Natural killer cell (primary cell): ENCODE data around the gene GPRIN3. TPM values are rescaled to one million over a fixed set of nuclear protein-coding genes. Genes with fewer than 3 reads are reported as not detected.

ENCODE experiments used
- ATAC-seq, 3 donors: fragments of 150-1000 bp in 2 of 3; fragments of 200-7000 bp in 1 of 3; cut with Tn5 transposase; 1 replicate in 1 of 3; 2 replicates in 2 of 3; pipeline ENCODE4 v1.10.0; 2021; ENCODE audit warnings: mild to moderate bottlenecking in 2 of 3, moderate library complexity in 2 of 3
- DNase-seq, 2 donors: peaks; one replicate each; pipeline versions ENCODE4 v3.0.0 to v3.0.0-alpha.2; 2013 to 2021; ENCODE audit warnings: mixed read lengths in 1 of 2
- H3K27ac ChIP-seq: one replicate; pipeline ENCODE4 v1.5.1; 2013; ENCODE audit warnings: mild to moderate bottlenecking, low read length
- H3K27me3 ChIP-seq: one replicate; pipeline ENCODE4 v1.6.1; 2013; ENCODE audit warnings: low read length; ENCODE audit not compliant: control insufficient read depth, insufficient read depth
- H3K36me3 ChIP-seq: one replicate; pipeline ENCODE4 v1.6.1; 2013; ENCODE audit warnings: low read length; ENCODE audit not compliant: control insufficient read depth, insufficient read depth
- H3K4me1 ChIP-seq: one replicate; pipeline ENCODE4 v1.6.1; 2013; ENCODE audit warnings: low read length; ENCODE audit not compliant: control insufficient read depth, insufficient read depth
- H3K4me3 ChIP-seq: one replicate; pipeline ENCODE4 v1.5.1; 2013; ENCODE audit warnings: low read length
- H3K9me3 ChIP-seq: one replicate; pipeline ENCODE4 v1.6.1; 2013; ENCODE audit warnings: low read length; ENCODE audit not compliant: control insufficient read depth, insufficient read depth
- H3K27ac Mint-ChIP-seq, 2 donors: one replicate each; pipeline ENCODE4 v1.8.0; 2022; ENCODE audit warnings: mild to moderate bottlenecking in 2 of 2, mixed read lengths in 2 of 2, moderate library complexity in 1 of 2
- H3K27me3 Mint-ChIP-seq, 2 donors: one replicate each; pipeline ENCODE4 v1.8.0; 2022; ENCODE audit warnings: low read depth in 2 of 2, mixed read lengths in 2 of 2
- H3K36me3 Mint-ChIP-seq: one replicate; pipeline ENCODE4 v1.8.0; 2022; ENCODE audit warnings: mixed read lengths
- H3K4me1 Mint-ChIP-seq, 2 donors: one replicate each; pipeline ENCODE4 v1.8.0; 2022; ENCODE audit warnings: mixed read lengths in 2 of 2
- H3K4me3 Mint-ChIP-seq: one replicate; pipeline ENCODE4 v1.8.0; 2022; ENCODE audit warnings: mild to moderate bottlenecking, moderate library complexity, mixed read lengths
- H3K9me3 Mint-ChIP-seq, 2 donors: one replicate each; pipeline ENCODE4 v1.8.0; 2022; ENCODE audit warnings: mixed read lengths in 2 of 2
- WGBS: methylation state at CpG from one replicate; pipeline ENCODE4 v1.1.7; 2013; ENCODE audit warnings: missing lambda C conversion rate; ENCODE audit not compliant: insufficient coverage; 5-methylcytosine and 5-hydroxymethylcytosine counted together
- intact Hi-C: fragments of 100-400 bp; cut with micrococcal nuclease; formaldehyde crosslinking; loops from one replicate; pipeline ENCODE4 v1.14.2; 2022
- total RNA-seq, 4 donors: library from RNA; stranded (reverse); fragments of 120-200 nt in 1 of 4; gene quantifications; one replicate each; pipeline versions ENCODE4 v1.2.3 to v1.2.4, GENCODE V29; 2013 to 2022
- TF ChIP-seq, protein P1 (sequence below): fragments of 200-600 bp; IDR thresholded peaks from one replicate; pipeline ENCODE4 v1.8.0; 2022; ENCODE audit warnings: antibody characterized with exemption

The GPRIN3 gene
- total RNA-seq, 3 donors from 2014 or later (not counting 1 experiment from before 2014, with no cell fraction given), result 48.3 to 50.7 (median 48.5) TPM

GRCh38 chr4:89279385-89279784 is 28.2 kb downstream of the GPRIN3 start:
- 88% methylated on average over 4 of the region's 4 CpGs for WGBS
- no peaks in the 10 kb centered on the region for H3K27me3 ChIP-seq
- H3K36me3 ChIP-seq, result no peaks in the 10 kb centered on the region
- no peak for ATAC-seq
- H3K4me3 ChIP-seq, result no peak overlapping the region
- H3K9me3 ChIP-seq, result no peaks in the 10 kb centered on the region
- TF ChIP-seq, protein P1, sequence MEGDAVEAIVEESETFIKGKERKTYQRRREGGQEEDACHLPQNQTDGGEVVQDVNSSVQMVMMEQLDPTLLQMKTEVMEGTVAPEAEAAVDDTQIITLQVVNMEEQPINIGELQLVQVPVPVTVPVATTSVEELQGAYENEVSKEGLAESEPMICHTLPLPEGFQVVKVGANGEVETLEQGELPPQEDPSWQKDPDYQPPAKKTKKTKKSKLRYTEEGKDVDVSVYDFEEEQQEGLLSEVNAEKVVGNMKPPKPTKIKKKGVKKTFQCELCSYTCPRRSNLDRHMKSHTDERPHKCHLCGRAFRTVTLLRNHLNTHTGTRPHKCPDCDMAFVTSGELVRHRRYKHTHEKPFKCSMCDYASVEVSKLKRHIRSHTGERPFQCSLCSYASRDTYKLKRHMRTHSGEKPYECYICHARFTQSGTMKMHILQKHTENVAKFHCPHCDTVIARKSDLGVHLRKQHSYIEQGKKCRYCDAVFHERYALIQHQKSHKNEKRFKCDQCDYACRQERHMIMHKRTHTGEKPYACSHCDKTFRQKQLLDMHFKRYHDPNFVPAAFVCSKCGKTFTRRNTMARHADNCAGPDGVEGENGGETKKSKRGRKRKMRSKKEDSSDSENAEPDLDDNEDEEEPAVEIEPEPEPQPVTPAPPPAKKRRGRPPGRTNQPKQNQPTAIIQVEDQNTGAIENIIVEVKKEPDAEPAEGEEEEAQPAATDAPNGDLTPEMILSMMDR, result no peak
- DNase-seq, result no peak
- H3K4me3 Mint-ChIP-seq, result no peak overlapping the region
- no peaks in the 10 kb centered on the region for H3K9me3 Mint-ChIP-seq
- H3K4me1 ChIP-seq, result peaks cover 40% of the 10 kb centered on the region
- H3K27me3 Mint-ChIP-seq, result no peaks in the 10 kb centered on the region
- H3K36me3 Mint-ChIP-seq, result no peaks in the 10 kb centered on the region
- intact Hi-C loops, result no loop called here
- H3K27ac Mint-ChIP-seq, result no peak overlapping the region
- H3K4me1 Mint-ChIP-seq, result peaks cover 35 to 41% of the 10 kb centered on the region in 2 donors
- H3K27ac ChIP-seq, result no peak overlapping the region

DNA sequence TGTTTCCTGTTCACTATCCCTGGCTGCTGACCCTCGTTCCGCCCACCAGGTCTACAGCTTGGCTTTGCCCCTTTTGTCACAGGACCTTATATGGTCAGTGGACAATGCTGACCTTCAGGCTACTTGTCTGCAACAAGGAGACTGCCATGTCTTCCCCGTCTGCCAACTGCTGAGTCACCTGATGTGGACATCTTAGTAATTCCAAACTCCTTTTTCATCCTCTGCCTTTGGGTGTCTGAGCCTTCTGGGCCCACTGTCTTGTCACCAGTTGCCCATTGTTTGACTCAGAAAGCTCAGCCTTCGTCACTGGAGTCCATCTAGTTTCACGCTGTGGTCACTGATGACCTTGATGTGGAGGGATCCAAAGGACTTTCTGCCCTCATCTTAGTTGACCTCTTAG is 30.2 kb downstream of the GPRIN3 start:
- Mint-ChIP-seq H3K4me3 (no peak overlapping the region), H3K27me3 (no peaks in the 10 kb centered on the region), H3K9me3 (no peaks in the 10 kb centered on the region), H3K4me1 (peaks cover 33 to 39% of the 10 kb centered on the region in 2 donors), H3K27ac (peak overlapping the region in 1 of 2 donors; percentile 33), H3K36me3 (no peaks in the 10 kb centered on the region)
- TF ChIP-seq, protein P1, result no peak
- Histone ChIP-seq H3K4me3 (no peak overlapping the region), H3K36me3 (no peaks in the 10 kb centered on the region), H3K27ac (no peak overlapping the region), H3K9me3 (no peaks in the 10 kb centered on the region), H3K4me1 (peaks cover 24% of the 10 kb centered on the region), H3K27me3 (no peaks in the 10 kb centered on the region)
- DNase-seq, result no peak
- 93% methylated on average over 5 of the region's 5 CpGs for WGBS
- intact Hi-C loops, result no loop called here
- ATAC-seq, result no peak

GRCh38 chr4:89276296-89276695 is 31.3 kb downstream of the GPRIN3 start:
- Mint-ChIP-seq H3K4me1 (peaks cover 43 to 44% of the 10 kb centered on the region in 2 donors), H3K9me3 (no peaks in the 10 kb centered on the region), H3K27me3 (no peaks in the 10 kb centered on the region), H3K4me3 (no peak overlapping the region), H3K27ac (no peak overlapping the region), H3K36me3 (no peaks in the 10 kb centered on the region)
- intact Hi-C loops, result no loop called here
- no peaks in the 10 kb centered on the region for H3K27me3 ChIP-seq
- no peak overlapping the region for H3K27ac ChIP-seq
- ATAC-seq (no peak), DNase-seq (no peak)
- no peaks in the 10 kb centered on the region for H3K9me3 ChIP-seq
- H3K4me1 ChIP-seq, result peaks cover 25% of the 10 kb centered on the region
- H3K36me3 ChIP-seq, result no peaks in the 10 kb centered on the region
- H3K4me3 ChIP-seq, result no peak overlapping the region
- TF ChIP-seq, protein P1, result no peak

DNA sequence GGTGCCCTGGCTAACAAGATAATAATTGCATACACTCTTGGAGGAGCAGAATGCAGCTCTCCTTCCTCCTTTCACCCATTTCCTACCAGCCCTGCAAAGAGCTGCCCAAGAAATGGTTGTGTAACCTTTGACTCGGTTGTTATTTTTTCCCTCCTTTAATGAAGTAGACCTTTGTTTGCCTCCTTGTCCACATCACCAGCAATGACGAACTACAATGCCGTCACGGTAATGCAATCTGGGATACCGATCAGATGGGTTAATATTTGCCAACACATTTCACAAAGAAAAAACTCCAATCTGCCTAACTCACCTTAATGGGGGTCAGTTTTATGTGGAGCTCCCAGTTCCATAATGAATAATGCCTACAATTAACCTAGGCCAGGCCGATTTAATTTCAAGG is 32.0 kb downstream of the GPRIN3 start:
- Mint-ChIP-seq H3K27me3 (no peaks in the 10 kb centered on the region), H3K4me3 (no peak overlapping the region), H3K4me1 (peaks cover 48 to 50% of the 10 kb centered on the region in 2 donors), H3K27ac (no peak overlapping the region), H3K9me3 (no peaks in the 10 kb centered on the region), H3K36me3 (no peaks in the 10 kb centered on the region)
- Histone ChIP-seq H3K4me1 (peaks cover 18% of the 10 kb centered on the region), H3K27me3 (no peaks in the 10 kb centered on the region), H3K27ac (no peak overlapping the region), H3K36me3 (no peaks in the 10 kb centered on the region), H3K4me3 (no peak overlapping the region), H3K9me3 (no peaks in the 10 kb centered on the region)
- ATAC-seq (no peak), DNase-seq (no peak)
- intact Hi-C loops, result no loop called here
- 99% methylated on average over 6 of the region's 6 CpGs for WGBS
- TF ChIP-seq, protein P1, result no peak
